Activated CD4-positive, alpha-beta T cell treated with anti-CD3 and anti-CD28 coated beads, Interleukin-2, Interleukin-4, amounts not matched to agents 100 ng/mL and 50 ng/mL, durations not matched to agents 16 hours and 8 hours (primary cell): ENCODE measurements around the gene ATP2B2.

Source experiments
- DNase-seq: peaks from one replicate; pipeline ENCODE4 v3.0.0-alpha.2; 2020; ENCODE audit warnings: low spot score

ATP2B2 gene

DNA sequence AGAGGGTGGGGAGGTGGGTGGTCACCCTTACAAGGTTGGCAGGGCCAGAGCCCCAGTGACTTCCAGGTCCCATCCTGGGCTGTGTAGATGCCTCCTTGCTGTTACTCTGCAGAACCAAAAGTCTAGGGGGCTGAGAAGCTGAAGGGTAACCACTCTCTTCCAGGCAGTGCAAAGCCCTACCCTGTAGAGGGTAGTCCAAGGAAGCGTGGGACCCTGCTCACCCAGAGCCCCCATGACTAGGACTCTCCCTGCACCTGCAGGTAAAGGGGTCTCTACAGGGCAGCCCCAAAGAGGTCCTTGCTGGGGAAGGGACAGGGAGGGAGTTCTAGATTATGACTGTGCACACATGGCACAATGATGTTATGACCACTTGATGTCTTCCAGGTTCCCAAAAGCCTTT lies 226.9 kb downstream of the ATP2B2 start:
- no peak for DNase-seq

DNA sequence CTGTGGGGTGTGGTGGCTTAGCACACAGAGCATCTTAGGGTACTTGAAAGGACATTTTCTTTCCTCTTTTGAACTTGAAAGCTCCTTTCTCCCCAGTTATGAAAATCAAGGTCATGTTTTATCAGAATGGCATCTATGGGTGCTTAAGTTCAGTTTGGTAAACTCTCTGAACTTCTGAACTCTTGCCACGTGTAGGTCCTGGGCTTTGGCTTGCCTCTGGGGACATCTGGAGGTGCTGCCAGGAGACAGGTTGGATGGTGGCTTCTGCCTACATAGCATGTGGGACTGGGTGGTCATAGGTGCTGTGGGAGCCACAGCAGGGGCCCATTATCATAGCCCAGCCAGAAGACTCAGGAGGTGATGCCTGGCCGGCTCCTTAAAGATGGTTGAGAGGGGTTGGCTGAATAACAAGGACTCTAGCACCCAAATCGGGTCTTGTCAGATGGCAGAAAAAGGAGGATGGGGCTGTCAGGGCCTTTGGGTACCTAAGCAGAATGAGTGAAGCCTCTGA lies 228.2 kb downstream of the ATP2B2 start:
- DNase-seq, result no peak

GRCh38 chr3:10274601-10275000 lies 230.8 kb downstream of the ATP2B2 start:
- DNase-seq, result no peak
